ENCODE results near the gene TAGAP.

The TAGAP gene

GRCh38 chr6:159068904-159069578 is 24.2 kb upstream of the TAGAP start:
- DNase-seq, result no peak

- no peak for DNase-seq
These were observed 22.5 kb upstream of the TAGAP start for GRCh38 chr6:159067334-159067733.

- DNase-seq, result no peak
These were observed 21.7 kb upstream of the TAGAP start for GRCh38 chr6:159066483-159066882.

GRCh38 chr6:159065759-159066329 is 21.1 kb upstream of the TAGAP start:
- no peak for DNase-seq

- DNase-seq, result no peak
These were observed 20.3 kb upstream of the TAGAP start for GRCh38 chr6:159065091-159065490.

- no peak for DNase-seq
These were observed 19.7 kb upstream of the TAGAP start for GRCh38 chr6:159064477-159064876.

GRCh38 chr6:159063549-159063948 is 18.8 kb upstream of the TAGAP start:
- no peak for DNase-seq

- no peak for DNase-seq
These were observed 18.2 kb upstream of the TAGAP start for GRCh38 chr6:159062976-159063375.

- DNase-seq, result no peak
These were observed 17.8 kb upstream of the TAGAP start for GRCh38 chr6:159062564-159062945.

- no peak for DNase-seq
These were observed 17.2 kb upstream of the TAGAP start for GRCh38 chr6:159061805-159062563.

- DNase-seq, result no peak
These were observed 16.4 kb upstream of the TAGAP start for GRCh38 chr6:159061146-159061545.

- DNase-seq, result no peak
These were observed 15.2 kb upstream of the TAGAP start for GRCh38 chr6:159059885-159060506.

- DNase-seq, result no peak
These were observed 14.3 kb upstream of the TAGAP start for GRCh38 chr6:159059141-159059540.

- DNase-seq, result no peak
These were observed 12.1 kb upstream of the TAGAP start for GRCh38 chr6:159056899-159057298.

GRCh38 chr6:159056432-159056831 is 11.6 kb upstream of the TAGAP start:
- DNase-seq, result peak; percentile 7

GRCh38 chr6:159056003-159056402 is 11.2 kb upstream of the TAGAP start:
- DNase-seq, result no peak

GRCh38 chr6:159053781-159054398 is 9.1 kb upstream of the TAGAP start:
- no peak for DNase-seq

GRCh38 chr6:159052720-159053119 is 7.9 kb upstream of the TAGAP start:
- DNase-seq, result no peak

GRCh38 chr6:159047891-159048685 is 3.3 kb upstream of the TAGAP start:
- DNase-seq, result no peak

GRCh38 chr6:159045801-159046200 is 1.0 kb upstream of the TAGAP start:
- DNase-seq, result no peak

GRCh38 chr6:159043947-159044346 is 844 bp downstream of the TAGAP start:
- DNase-seq, result no peak

- no peak for DNase-seq
These were observed 1.5 kb downstream of the TAGAP start for GRCh38 chr6:159043251-159043650.

GRCh38 chr6:159042826-159043181 is 2.0 kb downstream of the TAGAP start:
- DNase-seq, result no peak
